ENCODE measurements around the gene VIPR1.

The VIPR1 gene

GRCh38 chr3:42502429-42503250 is at the start of gene VIPR1:
VIPR1 (plus strand) TSS chr3:42502643; CDS start chr3:42502736, 93 bp downstream.
- peak; percentile 84 for DNase-seq (ENCODE audit: low spot score)

- no peak for DNase-seq (ENCODE audit: low spot score)
Measured at GRCh38 chr3:42456211-42456610, 46.2 kb upstream of the VIPR1 start.

- no peak for DNase-seq (ENCODE audit: low spot score)
Measured at GRCh38 chr3:42459151-42459550, 43.3 kb upstream of the VIPR1 start.

GRCh38 chr3:42461762-42462161 is 40.7 kb upstream of the VIPR1 start:
- DNase-seq (ENCODE audit: low spot score), result no peak

GRCh38 chr3:42463093-42463492 is 39.4 kb upstream of the VIPR1 start:
- no peak for DNase-seq (ENCODE audit: low spot score)

GRCh38 chr3:42468111-42468510 is 34.3 kb upstream of the VIPR1 start:
- no peak for DNase-seq (ENCODE audit: low spot score)

GRCh38 chr3:42472555-42472954 is 29.9 kb upstream of the VIPR1 start:
- no peak for DNase-seq (ENCODE audit: low spot score)

GRCh38 chr3:42473083-42473932 is 29.1 kb upstream of the VIPR1 start:
- no peak for DNase-seq (ENCODE audit: low spot score)

- DNase-seq (ENCODE audit: low spot score), result no peak
Measured at GRCh38 chr3:42476225-42477125, 26.0 kb upstream of the VIPR1 start.

GRCh38 chr3:42477696-42478095 is 24.7 kb upstream of the VIPR1 start:
- DNase-seq (ENCODE audit: low spot score), result no peak

- DNase-seq (ENCODE audit: low spot score), result no peak
Measured at GRCh38 chr3:42478830-42479229, 23.6 kb upstream of the VIPR1 start.

- no peak for DNase-seq (ENCODE audit: low spot score)
Measured at GRCh38 chr3:42486814-42487565, 15.5 kb upstream of the VIPR1 start.

- no peak for DNase-seq (ENCODE audit: low spot score)
Measured at GRCh38 chr3:42488687-42489086, 13.8 kb upstream of the VIPR1 start.

GRCh38 chr3:42489116-42489936 is 13.1 kb upstream of the VIPR1 start:
- DNase-seq (ENCODE audit: low spot score), result no peak

- no peak for DNase-seq (ENCODE audit: low spot score)
Measured at GRCh38 chr3:42489937-42490227, 12.6 kb upstream of the VIPR1 start.

- no peak for DNase-seq (ENCODE audit: low spot score)
Measured at GRCh38 chr3:42490243-42490642, 12.2 kb upstream of the VIPR1 start.

- DNase-seq (ENCODE audit: low spot score), result no peak
Measured at GRCh38 chr3:42491881-42492507, 10.4 kb upstream of the VIPR1 start.

- no peak for DNase-seq (ENCODE audit: low spot score)
Measured at GRCh38 chr3:42492508-42493080, 9.8 kb upstream of the VIPR1 start.

- DNase-seq (ENCODE audit: low spot score), result no peak
Measured at GRCh38 chr3:42493126-42493797, 9.2 kb upstream of the VIPR1 start.

All from putamen (tissue), 1 donor.